SU-DHL-6 (cell line): ENCODE data around the gene SYT17.

Experiments used
- H2AFZ ChIP-seq: fragments of 200-600 bp; sonication (generic); 2 replicates; pipeline ENCODE4 v1.6.1; 2014; ENCODE audit warnings: low read depth, mild to moderate bottlenecking, moderate library complexity, mixed read lengths, antibody characterized with exemption, low read length; ENCODE audit not compliant: severe bottlenecking
- H3F3A ChIP-seq: fragments of 200-600 bp; shearing (Covaris generic); 2 replicates; pipeline ENCODE4 v1.6.0; 2016; ENCODE audit warnings: antibody characterized with exemption, mild to moderate bottlenecking; ENCODE audit not compliant: insufficient read depth
- H3K27ac ChIP-seq: fragments of 200-600 bp; sonication (generic); 2 replicates; pipeline ENCODE4 v1.5.1; 2016; ENCODE audit warnings: low read depth, mild to moderate bottlenecking, low read length, moderate library complexity, mixed read lengths
- H3K27me3 ChIP-seq: fragments of 200-600 bp; sonication (generic), shearing (Covaris generic); 2 replicates; pipeline ENCODE4 v1.6.0; 2014; ENCODE audit warnings: mild to moderate bottlenecking, low read length
- H3K36me3 ChIP-seq: fragments of 200-600 bp; sonication (generic); 2 replicates; pipeline ENCODE4 v1.6.1; 2014; ENCODE audit warnings: mild to moderate bottlenecking, low read length, mixed read lengths
- H3K4me2 ChIP-seq: fragments of 300-600, 200-600 bp; shearing (Covaris generic), sonication (generic); 2 replicates; pipeline ENCODE4 v1.6.0; 2014; ENCODE audit warnings: low read length, low read depth, mild to moderate bottlenecking; ENCODE audit not compliant: poor library complexity, severe bottlenecking
- H3K4me3 ChIP-seq: fragments of 200-600 bp; sonication (generic); 2 replicates; pipeline ENCODE4 v1.5.1; 2014; ENCODE audit warnings: antibody characterized with exemption, low read length, mild to moderate bottlenecking, mixed read lengths; ENCODE audit not compliant: insufficient read depth, poor library complexity, severe bottlenecking
- H3K79me2 ChIP-seq: fragments of 200-600 bp; sonication (generic); 2 replicates; pipeline ENCODE4 v1.6.1; 2014; ENCODE audit warnings: mild to moderate bottlenecking, low read length, moderate library complexity; ENCODE audit not compliant: insufficient read depth
- H3K9ac ChIP-seq: fragments of 200-600 bp; sonication (generic); 2 replicates; pipeline ENCODE4 v1.7.0; 2014; ENCODE audit warnings: mild to moderate bottlenecking, low read length
- H3K9me2 ChIP-seq: fragments of 200-600 bp; sonication (generic); replicated peaks from 2 replicates; pipeline ENCODE4 v1.6.1; 2014; ENCODE audit warnings: low read length; ENCODE audit not compliant: insufficient read depth
- H3K9me3 ChIP-seq: fragments of 200-600 bp; sonication (generic); 2 replicates; pipeline ENCODE4 v1.6.1; 2014; ENCODE audit warnings: low read length, mixed read lengths; ENCODE audit not compliant: insufficient read depth
- H4K20me1 ChIP-seq: fragments of 200-600 bp; sonication (generic); 2 replicates; pipeline ENCODE4 v1.6.1; 2014; ENCODE audit warnings: low read depth, mild to moderate bottlenecking, antibody characterized with exemption, low read length, moderate library complexity, mixed read lengths
- EZH2phosphoT487 ChIP-seq: fragments of 200-600 bp; sonication (generic), shearing (Covaris generic); conservative IDR thresholded peaks from 2 replicates; pipeline ENCODE4 v1.6.1; 2018; ENCODE audit warnings: mild to moderate bottlenecking, antibody characterized with exemption, low read length, moderate library complexity, mixed read lengths
- TF ChIP-seq, protein P1 (sequence below): fragments of 200-600 bp; sonication (generic); IDR thresholded peaks from one replicate; pipeline ENCODE4 v1.5.1; 2017; ENCODE audit warnings: antibody characterized with exemption, mild to moderate bottlenecking, low read length, moderate library complexity; ENCODE audit not compliant: insufficient read depth, poor library complexity, severe bottlenecking

SYT17 gene

DNA sequence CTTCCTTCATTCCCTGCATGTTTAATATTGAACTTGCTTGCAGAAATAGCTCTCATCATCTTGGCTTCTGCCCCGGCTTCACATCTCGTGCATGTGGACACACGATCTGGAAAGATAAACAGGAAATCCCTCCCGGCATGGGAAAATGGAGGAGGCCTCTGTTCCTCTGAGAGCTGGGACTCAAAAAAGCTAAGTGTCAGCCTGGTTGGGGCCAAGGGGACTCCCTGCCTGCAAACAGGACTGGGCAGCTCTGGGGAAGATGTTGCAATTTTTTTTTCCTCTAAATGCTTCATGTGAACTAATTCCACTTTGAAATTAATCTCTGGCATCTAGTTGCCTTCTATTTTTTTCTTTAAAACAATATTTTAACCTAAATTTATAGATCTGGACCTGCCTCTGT lies 29.4 kb upstream of the SYT17 start:
- Histone ChIP-seq H2AFZ (no peak overlapping the region), H3F3A (no peaks in the 10 kb centered on the region), H3K9me3 (no peaks in the 10 kb centered on the region), H3K9me2 (no peaks in the 10 kb centered on the region), H4K20me1 (no peaks in the 10 kb centered on the region), H3K27ac (no peak overlapping the region), H3K27me3 (no peaks in the 10 kb centered on the region), H3K79me2 (no peaks in the 10 kb centered on the region), H3K9ac (no peak overlapping the region), H3K4me3 (no peak overlapping the region), H3K4me2 (no peak overlapping the region), H3K36me3 (no peaks in the 10 kb centered on the region)
- TF ChIP-seq, protein P1, sequence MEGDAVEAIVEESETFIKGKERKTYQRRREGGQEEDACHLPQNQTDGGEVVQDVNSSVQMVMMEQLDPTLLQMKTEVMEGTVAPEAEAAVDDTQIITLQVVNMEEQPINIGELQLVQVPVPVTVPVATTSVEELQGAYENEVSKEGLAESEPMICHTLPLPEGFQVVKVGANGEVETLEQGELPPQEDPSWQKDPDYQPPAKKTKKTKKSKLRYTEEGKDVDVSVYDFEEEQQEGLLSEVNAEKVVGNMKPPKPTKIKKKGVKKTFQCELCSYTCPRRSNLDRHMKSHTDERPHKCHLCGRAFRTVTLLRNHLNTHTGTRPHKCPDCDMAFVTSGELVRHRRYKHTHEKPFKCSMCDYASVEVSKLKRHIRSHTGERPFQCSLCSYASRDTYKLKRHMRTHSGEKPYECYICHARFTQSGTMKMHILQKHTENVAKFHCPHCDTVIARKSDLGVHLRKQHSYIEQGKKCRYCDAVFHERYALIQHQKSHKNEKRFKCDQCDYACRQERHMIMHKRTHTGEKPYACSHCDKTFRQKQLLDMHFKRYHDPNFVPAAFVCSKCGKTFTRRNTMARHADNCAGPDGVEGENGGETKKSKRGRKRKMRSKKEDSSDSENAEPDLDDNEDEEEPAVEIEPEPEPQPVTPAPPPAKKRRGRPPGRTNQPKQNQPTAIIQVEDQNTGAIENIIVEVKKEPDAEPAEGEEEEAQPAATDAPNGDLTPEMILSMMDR: no peak
- TF ChIP-seq EZH2phosphoT487: no peak

DNA sequence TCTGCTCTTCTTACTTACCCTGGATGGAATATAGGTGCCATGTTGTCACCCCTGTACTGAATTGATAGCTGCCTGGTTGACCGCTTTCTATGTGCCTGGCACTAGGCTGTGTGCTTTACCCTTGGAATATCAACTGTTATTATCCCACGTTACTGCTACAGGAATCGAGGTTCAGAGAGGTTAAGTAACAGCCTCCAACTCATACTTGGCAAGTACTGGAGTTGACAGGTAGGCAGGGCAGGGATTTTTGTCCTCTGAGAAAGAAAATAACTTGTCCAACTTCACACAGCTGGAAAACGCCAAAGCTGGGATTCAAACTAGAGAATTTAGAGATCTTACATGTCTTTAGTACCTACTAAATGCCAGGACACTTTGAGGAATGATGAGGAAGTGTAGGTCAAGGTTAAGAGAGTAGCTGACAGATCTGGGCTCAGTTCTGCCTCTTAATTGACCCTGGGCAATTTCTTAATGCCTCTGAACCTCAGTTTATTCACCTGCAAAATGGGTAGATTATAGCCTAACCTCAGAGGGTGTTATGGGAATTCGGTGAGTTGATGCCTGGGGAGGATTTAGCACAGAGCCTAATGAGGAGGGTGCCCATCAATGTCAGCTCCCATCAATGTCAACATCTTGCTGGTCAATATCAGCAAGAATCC lies 28.5 kb upstream of the SYT17 start:
- Histone ChIP-seq H3K36me3 (no peaks in the 10 kb centered on the region), H3K9me3 (no peaks in the 10 kb centered on the region), H3K79me2 (no peaks in the 10 kb centered on the region), H3K9me2 (no peaks in the 10 kb centered on the region), H3K4me3 (no peak overlapping the region), H3K27ac (no peak overlapping the region), H4K20me1 (no peaks in the 10 kb centered on the region), H3F3A (no peaks in the 10 kb centered on the region), H2AFZ (no peak overlapping the region), H3K27me3 (no peaks in the 10 kb centered on the region), H3K4me2 (no peak overlapping the region), H3K9ac (no peak overlapping the region)
- no peak for TF ChIP-seq EZH2phosphoT487
- TF ChIP-seq, protein P1: no peak

DNA sequence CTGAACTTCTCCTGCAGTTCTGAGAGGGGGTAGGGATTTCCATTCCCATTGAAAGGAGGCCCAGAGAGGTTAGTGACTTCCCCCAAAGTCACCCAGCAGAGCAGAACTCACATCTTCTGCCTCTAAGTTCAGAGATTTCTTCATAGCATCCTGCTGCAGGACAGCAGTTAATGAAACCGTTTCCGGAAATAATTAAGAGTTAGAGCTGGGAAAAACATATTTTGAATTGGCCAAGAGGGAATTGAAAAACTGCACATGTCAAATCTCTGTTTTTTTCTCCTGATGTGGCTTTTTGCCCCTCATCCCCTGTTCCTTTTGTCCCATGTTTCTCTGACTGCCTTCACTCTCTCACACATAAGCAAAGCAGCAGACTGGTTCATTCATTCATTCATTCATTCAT lies 27.6 kb upstream of the SYT17 start:
- Histone ChIP-seq H3K9me2 (no peaks in the 10 kb centered on the region), H3K36me3 (no peaks in the 10 kb centered on the region), H3K4me2 (no peak overlapping the region), H3K4me3 (no peak overlapping the region), H2AFZ (no peak overlapping the region), H3K9ac (no peak overlapping the region), H3K9me3 (no peaks in the 10 kb centered on the region), H3K79me2 (no peaks in the 10 kb centered on the region), H3F3A (no peaks in the 10 kb centered on the region), H3K27ac (no peak overlapping the region), H4K20me1 (no peaks in the 10 kb centered on the region), H3K27me3 (no peaks in the 10 kb centered on the region)
- TF ChIP-seq, protein P1: no peak
- no peak for TF ChIP-seq EZH2phosphoT487
